ENCODE measurements around the gene NUDT5. TPM values are rescaled to one million over a fixed set of nuclear protein-coding genes. Genes with fewer than 3 reads are reported as not detected.

The NUDT5 gene
- total RNA-seq, 1 experiment from 2014 or later, result 160 TPM

- H3K27me3 Mint-ChIP-seq (ENCODE audit: insufficient read depth, unreplicated experiment), result no peaks in the 10 kb centered on the region
- Histone ChIP-seq H3K4me1 (no peaks in the 10 kb centered on the region), H3K36me3 (ENCODE audit: control insufficient read depth, insufficient read depth, low read length) (peaks cover 5% of the 10 kb centered on the region), H3K27me3 (replicated peaks; ENCODE audit: control insufficient read depth, insufficient read depth, low read length) (no peaks in the 10 kb centered on the region), H3K9me3 (no peaks in the 10 kb centered on the region), H3K4me3 (ENCODE audit: low read depth, low read length) (no peak overlapping the region)
- peaks cover 21% of the 10 kb centered on the region for H3K36me3 Mint-ChIP-seq (ENCODE audit: insufficient read depth, unreplicated experiment)
- H3K9me3 Mint-ChIP-seq (ENCODE audit: unreplicated experiment), result no peaks in the 10 kb centered on the region
- intact Hi-C loops (cut with micrococcal nuclease; ENCODE audit: unreplicated experiment), result no loop called here
- CTCF ChIA-PET, result interaction anchor here (0.7 kb wide), 1 partner anchor 707 kb away, joined by 4 read pairs; no protein-coding TSS in a partner anchor
- no peak overlapping the region for H3K27ac Mint-ChIP-seq (ENCODE audit: unreplicated experiment)
- H3K4me3 Mint-ChIP-seq (ENCODE audit: unreplicated experiment), result no peak overlapping the region
- no peak for DNase-seq
- no peaks in the 10 kb centered on the region for H3K4me1 Mint-ChIP-seq (ENCODE audit: low read depth, unreplicated experiment)
- POLR2A ChIA-PET, result no interaction called here
- BruUV-seq (replicated peaks), result no TSS peak
- TF ChIP-seq CTCF (IDR thresholded peaks at IDR 0.05; ENCODE audit: insufficient read depth in 1 of 2, low read depth in 1 of 2, low read length in 1 of 2, severe bottlenecking in 1 of 2, unreplicated experiment in 1 of 2), result no peak
Measured at GRCh38 chr10:12140038-12140437, 55.7 kb downstream of the NUDT5 start.

GRCh38 chr10:12135631-12136030 lies 60.1 kb downstream of the NUDT5 start:
- ChIA-PET POLR2A (no interaction called here), CTCF (no interaction called here)
- no peak overlapping the region for H3K4me3 Mint-ChIP-seq (ENCODE audit: unreplicated experiment)
- no peak overlapping the region for H3K4me3 ChIP-seq (ENCODE audit: low read depth, low read length)
- peaks cover under 1% of the 10 kb centered on the region for H3K4me1 Mint-ChIP-seq (ENCODE audit: low read depth, unreplicated experiment)
- no TSS peak for BruUV-seq (replicated peaks)
- H3K36me3 ChIP-seq (ENCODE audit: control insufficient read depth, insufficient read depth, low read length), result peaks cover 1% of the 10 kb centered on the region
- intact Hi-C loops (cut with micrococcal nuclease; ENCODE audit: unreplicated experiment), result no loop called here
- no peak overlapping the region for H3K27ac Mint-ChIP-seq (ENCODE audit: unreplicated experiment)
- no peaks in the 10 kb centered on the region for H3K9me3 ChIP-seq
- H3K4me1 ChIP-seq, result no peaks in the 10 kb centered on the region
- no peaks in the 10 kb centered on the region for H3K9me3 Mint-ChIP-seq (ENCODE audit: unreplicated experiment)
- TF ChIP-seq CTCF (IDR thresholded peaks at IDR 0.05; ENCODE audit: insufficient read depth in 1 of 2, low read depth in 1 of 2, low read length in 1 of 2, severe bottlenecking in 1 of 2, unreplicated experiment in 1 of 2), result no peak
- no peaks in the 10 kb centered on the region for H3K27me3 Mint-ChIP-seq (ENCODE audit: insufficient read depth, unreplicated experiment)
- no peaks in the 10 kb centered on the region for H3K27me3 ChIP-seq (replicated peaks; ENCODE audit: control insufficient read depth, insufficient read depth, low read length)
- no peak for DNase-seq
- peaks cover 23% of the 10 kb centered on the region for H3K36me3 Mint-ChIP-seq (ENCODE audit: insufficient read depth, unreplicated experiment)

- no peaks in the 10 kb centered on the region for H3K9me3 ChIP-seq
- Mint-ChIP-seq H3K4me3 (ENCODE audit: unreplicated experiment) (peak overlapping the region; percentile 79), H3K9me3 (ENCODE audit: unreplicated experiment) (no peaks in the 10 kb centered on the region), H3K27ac (ENCODE audit: unreplicated experiment) (no peak overlapping the region), H3K27me3 (ENCODE audit: insufficient read depth, unreplicated experiment) (no peaks in the 10 kb centered on the region), H3K36me3 (ENCODE audit: insufficient read depth, unreplicated experiment) (peaks cover 27% of the 10 kb centered on the region), H3K4me1 (ENCODE audit: low read depth, unreplicated experiment) (peaks cover 6% of the 10 kb centered on the region)
- ChIA-PET POLR2A (interaction anchor here (0.6 to 1.0 kb wide), 2 partner anchors 52 to 65 kb away, joined by 3 to 4 read pairs; partner anchors contain the start of genes CDC123 and NUDT5), CTCF (interaction anchor here (0.6 to 1.2 kb wide), 8 partner anchors 10 to 313 kb away, joined by 3 to 8 read pairs (median 4); partner anchors contain the start of genes CDC123, NUDT5 and UPF2)
- TF ChIP-seq CTCF (IDR thresholded peaks at IDR 0.05; ENCODE audit: insufficient read depth in 1 of 2, low read depth in 1 of 2, low read length in 1 of 2, severe bottlenecking in 1 of 2, unreplicated experiment in 1 of 2), result peak; percentile 65 to 87
- no peaks in the 10 kb centered on the region for H3K36me3 ChIP-seq (ENCODE audit: control insufficient read depth, insufficient read depth, low read length)
- H3K27me3 ChIP-seq (replicated peaks; ENCODE audit: control insufficient read depth, insufficient read depth, low read length), result no peaks in the 10 kb centered on the region
- TSS peak; percentile 60 for BruUV-seq (replicated peaks)
- H3K4me1 ChIP-seq, result 0 out of 2 replicates have a peak, but pooled peaks cover 5% of the 10 kb centered on the region
- peak overlapping the region; percentile 98 for H3K4me3 ChIP-seq (ENCODE audit: low read depth, low read length)
- peak; percentile 72 to 76 for DNase-seq
- intact Hi-C loops (cut with micrococcal nuclease; ENCODE audit: unreplicated experiment), result loop anchor here (1.0 to 2.0 kb wide), 4 partner anchors 26 to 88 kb away; partner anchors contain the start of genes DHTKD1, NUDT5 and UPF2
Measured at GRCh38 chr10:12130237-12130872, 65.3 kb downstream of the NUDT5 start.

Measured in Caco-2 (cell line).